Ovary (tissue), 3 donors: ENCODE data around the gene CRYBA2.

ENCODE experiments used
- CTCF ChIP-seq, 3 donors: fragments of 450-650 bp in 2 of 3; fragments of 200-600 bp in 1 of 3; IDR thresholded peaks; one replicate each; pipeline versions ENCODE4 v1.5.1 to v1.8.0; 2016 to 2022; ENCODE audit warnings: antibody characterized with exemption in 3 of 3, mild to moderate bottlenecking in 1 of 3
- POLR2A ChIP-seq: fragments of 450-650 bp; IDR thresholded peaks from one replicate; pipeline ENCODE4 v1.6.1; 2017; ENCODE audit warnings: antibody characterized with exemption, mild to moderate bottlenecking, moderate library complexity
- donor health status: DM: no; HTN: no; CAD: no.

- no peak for TF ChIP-seq CTCF (IDR thresholded peaks at IDR 0.05)
- no peak for TF ChIP-seq POLR2A
Measured at GRCh38 chr2:218996937-218997336, 3.7 kb upstream of the CRYBA2 start.
